Lower lobe of right lung (tissue), 2 donors: ENCODE measurements around the gene CFAP54. TPM values are rescaled to one million over a fixed set of nuclear protein-coding genes. Genes with fewer than 3 reads are reported as not detected.

Experiments
- ATAC-seq, 2 donors: fragments of 200-7000 bp; cut with Tn5 transposase; one replicate each; pipeline ENCODE4 v1.9.1; 2020 to 2022; ENCODE audit warnings: mild to moderate bottlenecking in 2 of 2, moderate library complexity in 2 of 2
- DNase-seq: peaks from one replicate; pipeline ENCODE4 v3.0.0-alpha.2; 2020
- H3K27ac ChIP-seq: fragments of 200-600 bp; one replicate; pipeline ENCODE4 v1.8.0; 2022
- H3K27me3 ChIP-seq: fragments of 200-600 bp; one replicate; pipeline ENCODE4 v1.8.0; 2022; ENCODE audit warnings: low read depth
- H3K36me3 ChIP-seq: fragments of 200-600 bp; one replicate; pipeline ENCODE4 v1.8.0; 2022; ENCODE audit warnings: mild to moderate bottlenecking
- H3K4me1 ChIP-seq: fragments of 200-600 bp; one replicate; pipeline ENCODE4 v1.8.0; 2022
- H3K4me3 ChIP-seq: fragments of 200-600 bp; one replicate; pipeline ENCODE4 v1.8.0; 2022; ENCODE audit warnings: mild to moderate bottlenecking
- H3K9me3 ChIP-seq: fragments of 200-600 bp; one replicate; pipeline ENCODE4 v1.8.0; 2022
- CTCF ChIP-seq: fragments of 200-600 bp; IDR thresholded peaks from one replicate; pipeline ENCODE4 v1.8.0; 2022; ENCODE audit warnings: antibody characterized with exemption, mild to moderate bottlenecking
- intact Hi-C: fragments of 100-400 bp; cut with DNase I; formaldehyde crosslinking; loops from one replicate; pipeline ENCODE4 v1.11.0; 2022
- total RNA-seq: library from RNA; stranded (reverse); fragmentation: NEBNext Ultra II Directional; extraction: Animal tissue kit (Norgen Biotek cat#: 25700); gene quantifications from one replicate; pipeline ENCODE4 v1.2.1, GENCODE V29; 2021
- donor health status: DM: no; HTN: yes; CAD: no; lungs with severe emphysema.

CFAP54 gene
- total RNA-seq, 1 donor from 2014 or later, result 7.9 TPM

- ATAC-seq (no peak), DNase-seq (no peak)
- H3K9me3 ChIP-seq, result no peaks in the 10 kb centered on the region
- H3K27ac ChIP-seq, result no peak overlapping the region
- H3K36me3 ChIP-seq, result no peaks in the 10 kb centered on the region
- no peak for TF ChIP-seq CTCF
- intact Hi-C loops, result no loop called here
- H3K27me3 ChIP-seq, result no peaks in the 10 kb centered on the region
- H3K4me3 ChIP-seq, result no peak overlapping the region
- peaks cover 20% of the 10 kb centered on the region for H3K4me1 ChIP-seq
Measured at GRCh38 chr12:96447256-96447655, 42.1 kb upstream of the CFAP54 start.

- H3K27ac ChIP-seq, result no peak overlapping the region
- no peak for ATAC-seq
- H3K4me1 ChIP-seq, result peaks cover 20% of the 10 kb centered on the region
- no peak for DNase-seq
- H3K9me3 ChIP-seq, result no peaks in the 10 kb centered on the region
- H3K4me3 ChIP-seq, result no peak overlapping the region
- TF ChIP-seq CTCF, result no peak
- H3K27me3 ChIP-seq, result no peaks in the 10 kb centered on the region
- H3K36me3 ChIP-seq, result no peaks in the 10 kb centered on the region
- intact Hi-C loops, result no loop called here
Measured at GRCh38 chr12:96448300-96448699, 41.1 kb upstream of the CFAP54 start.

- intact Hi-C loops, result no loop called here
- DNase-seq (no peak), ATAC-seq (no peak)
- Histone ChIP-seq H3K4me3 (no peak overlapping the region), H3K4me1 (no peaks in the 10 kb centered on the region), H3K36me3 (no peaks in the 10 kb centered on the region), H3K27ac (no peak overlapping the region), H3K27me3 (no peaks in the 10 kb centered on the region), H3K9me3 (no peaks in the 10 kb centered on the region)
- TF ChIP-seq CTCF, result no peak
Measured at GRCh38 chr12:96452261-96452922, 37.0 kb upstream of the CFAP54 start.

GRCh38 chr12:96454396-96454795 is 35.0 kb upstream of the CFAP54 start:
- intact Hi-C loops, result no loop called here

GRCh38 chr12:96456265-96456974 is 33.0 kb upstream of the CFAP54 start:
- no peak overlapping the region for H3K27ac ChIP-seq
- intact Hi-C loops, result no loop called here
- no peak overlapping the region for H3K4me3 ChIP-seq
- no peaks in the 10 kb centered on the region for H3K4me1 ChIP-seq
- DNase-seq (no peak), ATAC-seq (peak in 1 of 2 donors; percentile 50)
- no peak for TF ChIP-seq CTCF
- H3K9me3 ChIP-seq, result no peaks in the 10 kb centered on the region
- H3K27me3 ChIP-seq, result no peaks in the 10 kb centered on the region
- no peaks in the 10 kb centered on the region for H3K36me3 ChIP-seq

More at GRCh38 chr12:96454396-96454795, 35.0 kb upstream of the CFAP54 start:
- DNase-seq, result no peak
- H3K36me3 ChIP-seq, result no peaks in the 10 kb centered on the region
- H3K4me1 ChIP-seq, result no peaks in the 10 kb centered on the region
- TF ChIP-seq CTCF, result no peak
- no peaks in the 10 kb centered on the region for H3K27me3 ChIP-seq
- no peak overlapping the region for H3K4me3 ChIP-seq
- ATAC-seq, result no peak
- no peaks in the 10 kb centered on the region for H3K9me3 ChIP-seq
- no peak overlapping the region for H3K27ac ChIP-seq
